SK-N-SH treated with all-trans-retinoic acid at 6 μM for 48 hours (cell line): ENCODE data around the gene TSC22D1.

ENCODE experiments used
- ATAC-seq: fragments of 200-7000 bp; cut with Tn5 transposase; 3 replicates; pipeline ENCODE4 v1.9.1; 2020; ENCODE audit warnings: mild to moderate bottlenecking, moderate library complexity
- ARNTL ChIP-seq: fragments of 450-650 bp; formaldehyde crosslinking; IDR thresholded peaks from 2 replicates; pipeline ENCODE4 v1.5.0; 2020; ENCODE audit warnings: low read depth, mild to moderate bottlenecking, moderate library complexity, borderline replicate concordance
- BACH2 ChIP-seq: fragments of 250-450 bp; sonication (Bioruptor Pico); IDR thresholded peaks from 2 replicates; pipeline ENCODE4 v1.9.0; 2021; ENCODE audit warnings: mild to moderate bottlenecking, borderline replicate concordance
- CREB5 ChIP-seq: fragments of 250-450 bp; sonication (Bioruptor Pico); IDR thresholded peaks from 2 replicates; pipeline ENCODE4 v1.5.1; 2020; ENCODE audit warnings: low read depth, mild to moderate bottlenecking, moderate library complexity
- CSDC2 ChIP-seq: fragments of 250-450 bp; sonication (Bioruptor Pico); IDR thresholded peaks from 2 replicates; pipeline ENCODE4 v1.5.0; 2020; ENCODE audit warnings: mild to moderate bottlenecking, moderate library complexity
- CSRNP3 ChIP-seq: fragments of 250-450 bp; sonication (Bioruptor Pico); IDR thresholded peaks from 2 replicates; pipeline ENCODE4 v1.5.1; 2021; ENCODE audit warnings: mild to moderate bottlenecking, moderate library complexity
- ESRRG ChIP-seq: fragments of 250-450 bp; sonication (Bioruptor Pico); IDR thresholded peaks from 2 replicates; pipeline ENCODE4 v1.6.1; 2021; ENCODE audit warnings: mild to moderate bottlenecking
- GLIS3 ChIP-seq: fragments of 250-450 bp; sonication (Bioruptor Pico); IDR thresholded peaks from 2 replicates; pipeline ENCODE4 v1.5.0; 2020; ENCODE audit warnings: mild to moderate bottlenecking, moderate library complexity
- ISL1 ChIP-seq: fragments of 250-450 bp; sonication (Bioruptor Pico); IDR thresholded peaks from 2 replicates; pipeline ENCODE4 v2.1.2; 2022; ENCODE audit warnings: mild to moderate bottlenecking, moderate library complexity
- OSR1 ChIP-seq: fragments of 250-450 bp; sonication (Bioruptor Pico); IDR thresholded peaks from 2 replicates; pipeline ENCODE4 v1.8.0; 2022; ENCODE audit warnings: moderate library complexity, mild to moderate bottlenecking, inconsistent platforms
- PATZ1 ChIP-seq: fragments of 250-450 bp; sonication (Bioruptor Pico); IDR thresholded peaks from 2 replicates; pipeline ENCODE4 v1.8.0; 2020; ENCODE audit warnings: mild to moderate bottlenecking, moderate library complexity, borderline replicate concordance
- POU6F1 ChIP-seq: fragments of 250-450 bp; sonication (Bioruptor Pico); IDR thresholded peaks from 2 replicates; pipeline ENCODE4 v1.8.0; 2021; ENCODE audit warnings: low read depth, mild to moderate bottlenecking, moderate library complexity, borderline replicate concordance
- PPARA ChIP-seq: fragments of 250-450 bp; sonication (Bioruptor Pico); IDR thresholded peaks from 2 replicates; pipeline ENCODE4 v1.5.0; 2020; ENCODE audit warnings: mild to moderate bottlenecking, borderline replicate concordance
- RARB ChIP-seq: fragments of 250-450 bp; sonication (Bioruptor Pico); IDR thresholded peaks from 2 replicates; pipeline ENCODE4 v1.8.0; 2021; ENCODE audit warnings: mild to moderate bottlenecking, moderate library complexity
- SNAI2 ChIP-seq: fragments of 250-450 bp; sonication (Bioruptor Pico); IDR thresholded peaks from 2 replicates; pipeline ENCODE4 v1.5.0; 2020; ENCODE audit warnings: mild to moderate bottlenecking, moderate library complexity
- TCF4 ChIP-seq: fragments of 250-450 bp; sonication (Bioruptor Pico); IDR thresholded peaks from 2 replicates; pipeline ENCODE4 v1.8.0; 2021; ENCODE audit warnings: mild to moderate bottlenecking, moderate library complexity, borderline replicate concordance
- TOX ChIP-seq: fragments of 250-450 bp; sonication (Bioruptor Pico); IDR thresholded peaks from 2 replicates; pipeline ENCODE4 v1.8.0; 2021; ENCODE audit warnings: mild to moderate bottlenecking, moderate library complexity, borderline replicate concordance
- TSHZ2 ChIP-seq: fragments of 250-450 bp; sonication (Bioruptor Pico); IDR thresholded peaks from 2 replicates; pipeline ENCODE4 v1.5.0; 2020; ENCODE audit warnings: mild to moderate bottlenecking, moderate library complexity
- ZC3H10 ChIP-seq: fragments of 250-450 bp; sonication (Bioruptor Pico); IDR thresholded peaks from 2 replicates; pipeline ENCODE4 v1.5.1; 2021; ENCODE audit warnings: mild to moderate bottlenecking, moderate library complexity
- ZFP3 ChIP-seq: fragments of 250-450 bp; sonication (Bioruptor Pico); IDR thresholded peaks from 2 replicates; pipeline ENCODE4 v1.5.0; 2020; ENCODE audit warnings: mild to moderate bottlenecking, moderate library complexity
- ZFP30 ChIP-seq: fragments of 450-650 bp; formaldehyde crosslinking; IDR thresholded peaks from 2 replicates; pipeline ENCODE4 v1.5.0; 2022; ENCODE audit warnings: mild to moderate bottlenecking, moderate library complexity
- ZNF565 ChIP-seq: fragments of 450-650 bp; formaldehyde crosslinking; conservative IDR thresholded peaks from 2 replicates; pipeline ENCODE4 v1.5.0; 2020; ENCODE audit warnings: low read depth, mild to moderate bottlenecking, moderate library complexity
- ZNF70 ChIP-seq: fragments of 450-650 bp; formaldehyde crosslinking; IDR thresholded peaks from 2 replicates; pipeline ENCODE4 v1.5.0; 2020; ENCODE audit warnings: mild to moderate bottlenecking, moderate library complexity
- ZNF8 ChIP-seq: fragments of 450-650 bp; formaldehyde crosslinking; IDR thresholded peaks from 2 replicates; pipeline ENCODE4 v1.5.0; 2020; ENCODE audit warnings: mild to moderate bottlenecking, moderate library complexity

TSC22D1 gene

GRCh38 chr13:44543369-44543768, 32.8 kb downstream of the TSC22D1 start:
- TF ChIP-seq RARB (CRISPR knock-in tag) (no peak), ARNTL (no peak), ZNF8 (CRISPR knock-in tag) (no peak), OSR1 (no peak), SNAI2 (CRISPR knock-in tag) (no peak), ZNF70 (CRISPR knock-in tag) (no peak), TSHZ2 (no peak), ZFP30 (CRISPR knock-in tag) (no peak), ESRRG (CRISPR knock-in tag) (no peak), TOX (no peak), BACH2 (no peak), CSRNP3 (CRISPR knock-in tag) (no peak), ZNF565 (CRISPR knock-in tag) (no peak), TCF4 (no peak), ZC3H10 (CRISPR knock-in tag) (no peak)

GRCh38 chr13:44542361-44542760, 33.8 kb downstream of the TSC22D1 start:
- no peak for TF ChIP-seq OSR1
- no peak for TF ChIP-seq SNAI2 (CRISPR knock-in tag)
- no peak for ATAC-seq

More at GRCh38 chr13:44543369-44543768, 32.8 kb downstream of the TSC22D1 start:
- no peak for ATAC-seq

- ATAC-seq, result no peak
- TF ChIP-seq ARNTL, result no peak
- no peak for TF ChIP-seq ZNF565 (CRISPR knock-in tag)
- no peak for TF ChIP-seq SNAI2 (CRISPR knock-in tag)
- TF ChIP-seq ZC3H10 (CRISPR knock-in tag), result no peak
- TF ChIP-seq ESRRG (CRISPR knock-in tag), result no peak
- no peak for TF ChIP-seq ZFP3 (CRISPR knock-in tag)
- no peak for TF ChIP-seq PPARA (CRISPR knock-in tag)
- no peak for TF ChIP-seq TCF4
- no peak for TF ChIP-seq CSDC2 (CRISPR knock-in tag)
- no peak for TF ChIP-seq TSHZ2
- TF ChIP-seq RARB (CRISPR knock-in tag), result no peak
- no peak for TF ChIP-seq POU6F1
- TF ChIP-seq GLIS3 (CRISPR knock-in tag), result no peak
- TF ChIP-seq ZFP30 (CRISPR knock-in tag), result no peak
- no peak for TF ChIP-seq PATZ1 (CRISPR knock-in tag)
- no peak for TF ChIP-seq ZNF8 (CRISPR knock-in tag)
- no peak for TF ChIP-seq TOX
- no peak for TF ChIP-seq CREB5 (CRISPR knock-in tag)
- TF ChIP-seq ZNF70 (CRISPR knock-in tag), result no peak
- no peak for TF ChIP-seq ISL1 (CRISPR knock-in tag)
Measured at GRCh38 chr13:44541601-44542000, 34.5 kb downstream of the TSC22D1 start.
